ENCODE measurements around the gene SRGAP3.

SRGAP3 gene

GRCh38 chr3:9248522-9249271, 749 bp downstream of the SRGAP3 start:
- Histone ChIP-seq H3K27me3 (ENCODE audit: control insufficient read depth, insufficient read depth, low read length) (no peaks in the 10 kb centered on the region), H3K9ac (ENCODE audit: low read length) (no peak overlapping the region), H3K27ac (ENCODE audit: low read depth, low read length) (no peak overlapping the region), H3K36me3 (ENCODE audit: control insufficient read depth, insufficient read depth, low read length) (no peaks in the 10 kb centered on the region), H3K4me3 (ENCODE audit: low read length) (peak overlapping the region; percentile 81), H3K4me1 (ENCODE audit: control insufficient read depth, insufficient read depth, low read length) (peaks cover 5% of the 10 kb centered on the region)

GRCh38 chr3:9247941-9248521, 1.4 kb downstream of the SRGAP3 start:
- Histone ChIP-seq H3K9ac (ENCODE audit: low read length) (no peak overlapping the region), H3K36me3 (ENCODE audit: control insufficient read depth, insufficient read depth, low read length) (no peaks in the 10 kb centered on the region), H3K27me3 (ENCODE audit: control insufficient read depth, insufficient read depth, low read length) (no peaks in the 10 kb centered on the region), H3K4me1 (ENCODE audit: control insufficient read depth, insufficient read depth, low read length) (peaks cover 5% of the 10 kb centered on the region), H3K4me3 (ENCODE audit: low read length) (peak overlapping the region; percentile 81), H3K27ac (ENCODE audit: low read depth, low read length) (no peak overlapping the region)

- H3K9ac ChIP-seq (ENCODE audit: low read length) = no peak overlapping the region
Measured at GRCh38 chr3:9247361-9247940, 2.0 kb downstream of the SRGAP3 start.

GRCh38 chr3:9246189-9246588, 3.3 kb downstream of the SRGAP3 start:
- no peak overlapping the region for H3K4me3 ChIP-seq (ENCODE audit: low read length)
- H3K27ac ChIP-seq (ENCODE audit: low read depth, low read length) = no peak overlapping the region
- H3K4me1 ChIP-seq (ENCODE audit: control insufficient read depth, insufficient read depth, low read length) = peaks cover 5% of the 10 kb centered on the region
- no peaks in the 10 kb centered on the region for H3K27me3 ChIP-seq (ENCODE audit: control insufficient read depth, insufficient read depth, low read length)
- no peak overlapping the region for H3K9ac ChIP-seq (ENCODE audit: low read length)
- H3K36me3 ChIP-seq (ENCODE audit: control insufficient read depth, insufficient read depth, low read length) = no peaks in the 10 kb centered on the region

More at GRCh38 chr3:9247361-9247940, 2.0 kb downstream of the SRGAP3 start:
- Histone ChIP-seq H3K27ac (ENCODE audit: low read depth, low read length) (no peak overlapping the region), H3K4me3 (ENCODE audit: low read length) (peak overlapping the region; percentile 81), H3K27me3 (ENCODE audit: control insufficient read depth, insufficient read depth, low read length) (no peaks in the 10 kb centered on the region), H3K4me1 (ENCODE audit: control insufficient read depth, insufficient read depth, low read length) (peaks cover 5% of the 10 kb centered on the region), H3K36me3 (ENCODE audit: control insufficient read depth, insufficient read depth, low read length) (no peaks in the 10 kb centered on the region)

GRCh38 chr3:9244495-9245183, 4.8 kb downstream of the SRGAP3 start:
- Histone ChIP-seq H3K9ac (ENCODE audit: low read length) (no peak overlapping the region), H3K27ac (ENCODE audit: low read depth, low read length) (no peak overlapping the region), H3K4me1 (ENCODE audit: control insufficient read depth, insufficient read depth, low read length) (peaks cover 2% of the 10 kb centered on the region), H3K36me3 (ENCODE audit: control insufficient read depth, insufficient read depth, low read length) (no peaks in the 10 kb centered on the region), H3K4me3 (ENCODE audit: low read length) (no peak overlapping the region), H3K27me3 (ENCODE audit: control insufficient read depth, insufficient read depth, low read length) (no peaks in the 10 kb centered on the region)

GRCh38 chr3:9241956-9242355, 7.5 kb downstream of the SRGAP3 start:
- H3K27ac ChIP-seq (ENCODE audit: low read depth, low read length) = no peak overlapping the region
- no peak overlapping the region for H3K9ac ChIP-seq (ENCODE audit: low read length)
- no peaks in the 10 kb centered on the region for H3K36me3 ChIP-seq (ENCODE audit: control insufficient read depth, insufficient read depth, low read length)
- H3K4me1 ChIP-seq (ENCODE audit: control insufficient read depth, insufficient read depth, low read length) = peaks cover 2% of the 10 kb centered on the region
- no peak overlapping the region for H3K4me3 ChIP-seq (ENCODE audit: low read length)
- no peaks in the 10 kb centered on the region for H3K27me3 ChIP-seq (ENCODE audit: control insufficient read depth, insufficient read depth, low read length)

- Histone ChIP-seq H3K36me3 (ENCODE audit: control insufficient read depth, insufficient read depth, low read length) (no peaks in the 10 kb centered on the region), H3K27me3 (ENCODE audit: control insufficient read depth, insufficient read depth, low read length) (no peaks in the 10 kb centered on the region), H3K4me1 (ENCODE audit: control insufficient read depth, insufficient read depth, low read length) (peaks cover 2% of the 10 kb centered on the region), H3K4me3 (ENCODE audit: low read length) (no peak overlapping the region), H3K27ac (ENCODE audit: low read depth, low read length) (no peak overlapping the region), H3K9ac (ENCODE audit: low read length) (no peak overlapping the region)
Measured at GRCh38 chr3:9239680-9240079, 9.8 kb downstream of the SRGAP3 start.

GRCh38 chr3:9238721-9239295, 10.6 kb downstream of the SRGAP3 start:
- H3K36me3 ChIP-seq (ENCODE audit: control insufficient read depth, insufficient read depth, low read length) = no peaks in the 10 kb centered on the region
- peaks cover 2% of the 10 kb centered on the region for H3K4me1 ChIP-seq (ENCODE audit: control insufficient read depth, insufficient read depth, low read length)
- H3K27me3 ChIP-seq (ENCODE audit: control insufficient read depth, insufficient read depth, low read length) = no peaks in the 10 kb centered on the region
- no peak overlapping the region for H3K9ac ChIP-seq (ENCODE audit: low read length)
- H3K4me3 ChIP-seq (ENCODE audit: low read length) = no peak overlapping the region
- H3K27ac ChIP-seq (ENCODE audit: low read depth, low read length) = no peak overlapping the region

GRCh38 chr3:9238276-9238675, 11.2 kb downstream of the SRGAP3 start:
- Histone ChIP-seq H3K36me3 (ENCODE audit: control insufficient read depth, insufficient read depth, low read length) (no peaks in the 10 kb centered on the region), H3K4me1 (ENCODE audit: control insufficient read depth, insufficient read depth, low read length) (peaks cover 2% of the 10 kb centered on the region), H3K4me3 (ENCODE audit: low read length) (no peak overlapping the region), H3K9ac (ENCODE audit: low read length) (no peak overlapping the region), H3K27ac (ENCODE audit: low read depth, low read length) (no peak overlapping the region), H3K27me3 (ENCODE audit: control insufficient read depth, insufficient read depth, low read length) (no peaks in the 10 kb centered on the region)

GRCh38 chr3:9233814-9234600, 15.4 kb downstream of the SRGAP3 start:
- H3K9ac ChIP-seq (ENCODE audit: low read length) = no peak overlapping the region
- H3K27ac ChIP-seq (ENCODE audit: low read depth, low read length) = no peak overlapping the region
- no peaks in the 10 kb centered on the region for H3K4me1 ChIP-seq (ENCODE audit: control insufficient read depth, insufficient read depth, low read length)
- H3K27me3 ChIP-seq (ENCODE audit: control insufficient read depth, insufficient read depth, low read length) = no peaks in the 10 kb centered on the region
- no peaks in the 10 kb centered on the region for H3K36me3 ChIP-seq (ENCODE audit: control insufficient read depth, insufficient read depth, low read length)
- H3K4me3 ChIP-seq (ENCODE audit: low read length) = no peak overlapping the region

- Histone ChIP-seq H3K4me1 (ENCODE audit: control insufficient read depth, insufficient read depth, low read length) (no peaks in the 10 kb centered on the region), H3K9ac (ENCODE audit: low read length) (no peak overlapping the region), H3K27me3 (ENCODE audit: control insufficient read depth, insufficient read depth, low read length) (no peaks in the 10 kb centered on the region), H3K36me3 (ENCODE audit: control insufficient read depth, insufficient read depth, low read length) (no peaks in the 10 kb centered on the region), H3K27ac (ENCODE audit: low read depth, low read length) (no peak overlapping the region), H3K4me3 (ENCODE audit: low read length) (no peak overlapping the region)
Measured at GRCh38 chr3:9233101-9233500, 16.3 kb downstream of the SRGAP3 start.
